ENCODE data around the gene CALHM2. TPM values are rescaled to one million over a fixed set of nuclear protein-coding genes. Genes with fewer than 3 reads are reported as not detected.

The CALHM2 gene
- total RNA-seq, 3 donors from 2014 or later = 38.9 to 98.3 (median 58.3) TPM

- H3K27ac ChIP-seq = no peak overlapping the region
- no peaks in the 10 kb centered on the region for H3K9me3 ChIP-seq
- no peak for DNase-seq (ENCODE audit: low spot score in 2 of 2)
- no peaks in the 10 kb centered on the region for H3K4me1 ChIP-seq
- H3K27me3 ChIP-seq = no peaks in the 10 kb centered on the region
- no peak overlapping the region for H3K4me3 ChIP-seq
- TF ChIP-seq, protein P1, sequence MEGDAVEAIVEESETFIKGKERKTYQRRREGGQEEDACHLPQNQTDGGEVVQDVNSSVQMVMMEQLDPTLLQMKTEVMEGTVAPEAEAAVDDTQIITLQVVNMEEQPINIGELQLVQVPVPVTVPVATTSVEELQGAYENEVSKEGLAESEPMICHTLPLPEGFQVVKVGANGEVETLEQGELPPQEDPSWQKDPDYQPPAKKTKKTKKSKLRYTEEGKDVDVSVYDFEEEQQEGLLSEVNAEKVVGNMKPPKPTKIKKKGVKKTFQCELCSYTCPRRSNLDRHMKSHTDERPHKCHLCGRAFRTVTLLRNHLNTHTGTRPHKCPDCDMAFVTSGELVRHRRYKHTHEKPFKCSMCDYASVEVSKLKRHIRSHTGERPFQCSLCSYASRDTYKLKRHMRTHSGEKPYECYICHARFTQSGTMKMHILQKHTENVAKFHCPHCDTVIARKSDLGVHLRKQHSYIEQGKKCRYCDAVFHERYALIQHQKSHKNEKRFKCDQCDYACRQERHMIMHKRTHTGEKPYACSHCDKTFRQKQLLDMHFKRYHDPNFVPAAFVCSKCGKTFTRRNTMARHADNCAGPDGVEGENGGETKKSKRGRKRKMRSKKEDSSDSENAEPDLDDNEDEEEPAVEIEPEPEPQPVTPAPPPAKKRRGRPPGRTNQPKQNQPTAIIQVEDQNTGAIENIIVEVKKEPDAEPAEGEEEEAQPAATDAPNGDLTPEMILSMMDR (IDR thresholded peaks at IDR 0.05) = peak; percentile 21 to 57 (median 48)
- no peak for TF ChIP-seq POLR2AphosphoS5 (IDR thresholded peaks at IDR 0.05)
- intact Hi-C loops (cut with DNase I; ENCODE audit: low total_unique reads) = loop anchor here (2.0 kb wide), 1 partner anchor 65 kb away; no protein-coding TSS in a partner anchor
- no peaks in the 10 kb centered on the region for H3K36me3 ChIP-seq
Measured at GRCh38 chr10:103481974-103482531, 29.9 kb upstream of the CALHM2 start.

- Histone ChIP-seq H3K4me1 (no peaks in the 10 kb centered on the region), H3K27ac (no peak overlapping the region), H3K27me3 (no peaks in the 10 kb centered on the region), H3K9me3 (no peaks in the 10 kb centered on the region), H3K4me3 (no peak overlapping the region), H3K36me3 (no peaks in the 10 kb centered on the region)
- TF ChIP-seq POLR2AphosphoS5 (IDR thresholded peaks at IDR 0.05) (no peak), POLR2A (IDR thresholded peaks at IDR 0.05) (no peak)
- TF ChIP-seq, protein P1 (IDR thresholded peaks at IDR 0.05) = no peak
- intact Hi-C loops (cut with DNase I; ENCODE audit: low total_unique reads) = no loop called here
- no peak for DNase-seq (ENCODE audit: low spot score in 2 of 2)
Measured at GRCh38 chr10:103480521-103480920, 28.4 kb upstream of the CALHM2 start.

GRCh38 chr10:103479135-103479534 lies 27.0 kb upstream of the CALHM2 start, which contains the start of gene CALHM3:
Gene CALHM3, minus strand, starts transcription at chr10:103479240. Its CDS starts 208 bp downstream, at chr10:103479032.
- Histone ChIP-seq H3K4me3 (no peak within 1 kb of the TSS), H3K27ac (no peak within 1 kb of the TSS), H3K36me3 (no peaks in the 10 kb centered on the region), H3K27me3 (no peaks in the 10 kb centered on the region), H3K4me1 (no peaks in the 10 kb centered on the region), H3K9me3 (no peaks in the 10 kb centered on the region)
- TF ChIP-seq, protein P1 (IDR thresholded peaks at IDR 0.05) = no peak
- TF ChIP-seq POLR2A (IDR thresholded peaks at IDR 0.05) = no peak
- TF ChIP-seq POLR2AphosphoS5 (IDR thresholded peaks at IDR 0.05) = no peak
- DNase-seq (ENCODE audit: low spot score in 2 of 2) = no peak
- intact Hi-C loops (cut with DNase I; ENCODE audit: low total_unique reads) = no loop called here

DNA sequence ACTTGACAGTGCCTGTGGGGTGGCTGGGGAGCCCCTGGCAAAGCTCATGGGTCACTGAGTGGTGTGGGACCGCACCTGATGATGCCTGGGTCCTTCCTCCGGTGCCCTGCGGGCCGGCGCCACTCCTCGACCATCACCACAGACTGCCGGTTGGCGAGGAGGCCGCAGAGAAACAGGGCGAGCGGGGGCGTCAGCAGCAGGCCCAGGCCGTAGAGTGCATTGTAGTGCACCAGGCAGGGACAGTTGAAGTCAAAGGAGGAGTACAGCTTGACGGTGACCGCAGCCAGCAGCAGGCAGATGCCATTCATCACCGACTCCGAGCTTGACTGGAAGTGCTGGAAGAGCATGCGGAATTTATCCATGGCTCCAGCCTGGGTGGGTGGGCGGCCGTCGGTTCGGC lies 26.5 kb upstream of the CALHM2 start:
- no peaks in the 10 kb centered on the region for H3K9me3 ChIP-seq
- H3K4me1 ChIP-seq = no peaks in the 10 kb centered on the region
- H3K4me3 ChIP-seq = no peak overlapping the region
- intact Hi-C loops (cut with DNase I; ENCODE audit: low total_unique reads) = no loop called here
- no peaks in the 10 kb centered on the region for H3K27me3 ChIP-seq
- H3K27ac ChIP-seq = no peak overlapping the region
- no peak for DNase-seq (ENCODE audit: low spot score in 2 of 2)
- no peaks in the 10 kb centered on the region for H3K36me3 ChIP-seq
- TF ChIP-seq POLR2AphosphoS5 (IDR thresholded peaks at IDR 0.05) = no peak

- TF ChIP-seq, protein P1 (IDR thresholded peaks at IDR 0.05) = no peak
- no peak for TF ChIP-seq POLR2A (IDR thresholded peaks at IDR 0.05)
- no peak for TF ChIP-seq POLR2AphosphoS5 (IDR thresholded peaks at IDR 0.05)
- Histone ChIP-seq H3K27ac (no peak overlapping the region), H3K27me3 (no peaks in the 10 kb centered on the region), H3K36me3 (no peaks in the 10 kb centered on the region), H3K4me3 (no peak overlapping the region), H3K4me1 (no peaks in the 10 kb centered on the region), H3K9me3 (no peaks in the 10 kb centered on the region)
- DNase-seq (ENCODE audit: low spot score in 2 of 2) = no peak
- intact Hi-C loops (cut with DNase I; ENCODE audit: low total_unique reads) = no loop called here
Measured at GRCh38 chr10:103476046-103476768, 24.0 kb upstream of the CALHM2 start.

All from breast epithelium (tissue), 4 donors.